Measurements from ENCODE around the gene AGBL5. TPM values are rescaled to one million over a fixed set of nuclear protein-coding genes. Genes with fewer than 3 reads are reported as not detected.
"Not testable (repeated sequence)": the region's sequence is repeated elsewhere in the genome, so short reads cannot be mapped to it uniquely, and the experiment has no call there.

Gene AGBL5
- total RNA-seq, 1 experiment from 2014 or later, result 40.0 TPM

DNA sequence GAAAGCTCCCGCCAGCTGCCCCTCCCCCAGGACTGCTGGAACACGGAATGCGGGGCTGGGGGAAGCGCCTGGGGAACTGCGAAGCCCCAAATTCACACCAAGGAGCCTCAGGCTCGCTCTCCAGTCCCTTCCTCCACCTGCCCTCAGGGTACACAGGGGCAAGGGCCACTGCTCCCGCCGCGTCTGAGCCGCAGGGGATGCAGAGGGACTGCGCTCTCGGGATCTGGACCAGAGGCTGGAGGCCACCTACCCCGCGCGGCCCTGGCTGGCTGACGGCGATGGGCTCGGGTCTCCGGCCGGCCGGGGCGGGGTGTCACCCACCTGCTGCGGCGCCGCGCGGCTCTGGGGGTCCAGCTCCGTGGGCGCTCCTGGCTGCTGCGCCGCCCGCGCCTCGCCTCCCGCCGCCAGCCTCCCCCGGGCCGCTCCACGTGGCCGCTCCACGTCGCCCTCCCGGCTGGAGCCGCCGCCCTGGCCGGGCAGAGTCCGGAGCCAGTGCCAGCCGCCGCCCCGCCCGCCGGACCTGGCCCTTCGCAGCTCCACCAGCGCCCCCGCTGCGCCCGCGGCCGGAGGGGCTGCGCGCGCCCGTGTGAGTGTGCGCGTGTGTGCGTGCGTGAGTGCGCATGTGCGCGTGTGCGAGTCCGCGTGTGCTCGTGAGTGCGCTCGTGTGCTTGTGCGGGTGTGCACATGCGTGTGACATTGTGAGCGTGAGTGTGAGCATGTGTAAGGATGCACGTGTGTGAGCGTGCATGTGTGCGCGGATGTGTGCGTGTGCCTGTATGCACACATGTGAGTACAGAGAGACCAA is 67.3 kb downstream of the AGBL5 start, which contains the start of gene CGREF1:
Gene CGREF1 (minus strand): TSS at position 604 of the 805 bp plus-strand sequence. CDS start 14,762 bp downstream, outside the sequence.
- H3K4me1 ChIP-seq (ENCODE audit: control insufficient read depth in 1 of 2, insufficient read depth in 2 of 2, low read length in 2 of 2), result peaks cover 0 to 17% of the 10 kb centered on the region in 2 experiments; a peak in 3 of 4 replicates
- no peak for DNase-seq (ENCODE audit: low read depth, low spot score)
- H3K9me2 ChIP-seq (ENCODE audit: insufficient read depth), result no peaks in the 10 kb centered on the region
- H3K79me2 ChIP-seq (ENCODE audit: insufficient read depth, low read length), result no peaks in the 10 kb centered on the region
- H3K36me3 ChIP-seq (ENCODE audit: control insufficient read depth in 1 of 2, insufficient read depth in 2 of 2, low read length in 2 of 2), result no peaks in the 10 kb centered on the region
- ChIA-PET RAD21 (ENCODE audit: low non-redundant PET in 1 of 2, low total read pairs in 2 of 2, uncharacterized antibody in 2 of 2, unreplicated experiment in 2 of 2) (no interaction called here), CTCF (no interaction called here), POLR2A (no interaction called here)
- H3K4me2 ChIP-seq (ENCODE audit: low read length), result peak within 1 kb of the TSS; percentile 76
- peak within 1 kb of the TSS; percentile 40 to 53 for H3K4me3 ChIP-seq (replicated peaks in 1 of 2; ENCODE audit: low read depth in 1 of 2, low read length in 2 of 2)
- H4K20me1 ChIP-seq (ENCODE audit: insufficient read depth), result no peaks in the 10 kb centered on the region
- ATAC-seq, result peak; percentile 64
- intact Hi-C loops (cut with micrococcal nuclease), result no loop called here
- no peak for TF ChIP-seq ELF1 (IDR thresholded peaks at IDR 0.05; ENCODE audit: borderline replicate concordance, low read depth)
- TF ChIP-seq, protein P1, sequence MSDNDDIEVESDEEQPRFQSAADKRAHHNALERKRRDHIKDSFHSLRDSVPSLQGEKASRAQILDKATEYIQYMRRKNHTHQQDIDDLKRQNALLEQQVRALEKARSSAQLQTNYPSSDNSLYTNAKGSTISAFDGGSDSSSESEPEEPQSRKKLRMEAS (IDR thresholded peaks at IDR 0.05), result peak; percentile 73
- BruUV-seq (replicated peaks), result no TSS peak
- H3K9me3 ChIP-seq (ENCODE audit: control insufficient read depth in 1 of 2, insufficient read depth in 1 of 2, low read depth in 1 of 2, low read length in 2 of 2), result no peaks in the 10 kb centered on the region
- peak within 1 kb of the TSS; percentile 41; the same call in 1 of the 2 replicates for H3K27ac ChIP-seq (ENCODE audit: low read depth, low read length)
- no peaks in the 10 kb centered on the region for H3K27me3 ChIP-seq (ENCODE audit: insufficient read depth, low read length)
- no peak within 1 kb of the TSS for H2AFZ ChIP-seq (ENCODE audit: low read depth, low read length, poor library complexity, severe bottlenecking)
- H3K9ac ChIP-seq (ENCODE audit: low read length), result peak within 1 kb of the TSS; percentile 56

DNA sequence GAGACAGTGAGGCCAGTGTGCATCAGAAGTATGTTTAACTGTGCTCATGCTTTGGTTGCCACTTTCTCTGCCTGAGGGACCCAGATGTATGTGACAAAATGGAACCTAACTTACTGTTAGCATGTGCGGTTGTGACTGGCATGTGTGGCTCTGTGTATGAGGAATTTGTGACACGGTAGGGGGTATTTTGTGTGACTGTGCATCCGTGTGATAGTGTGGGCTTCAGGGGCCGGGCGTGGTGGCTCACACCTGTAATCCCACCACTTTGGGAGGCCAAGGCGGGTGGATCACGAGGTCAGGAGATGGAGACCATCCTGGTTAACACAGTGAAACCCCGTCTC is 67.8 kb downstream of the AGBL5 start:
- CTCF ChIA-PET; H3K79me2 ChIP-seq (ENCODE audit: insufficient read depth, low read length); intact Hi-C loops (cut with micrococcal nuclease); H3K9me3 ChIP-seq (ENCODE audit: control insufficient read depth in 1 of 2, insufficient read depth in 1 of 2, low read depth in 1 of 2, low read length in 2 of 2); H3K27me3 ChIP-seq (ENCODE audit: insufficient read depth, low read length); POLR2A ChIA-PET; H3K36me3 ChIP-seq (ENCODE audit: control insufficient read depth in 1 of 2, insufficient read depth in 2 of 2, low read length in 2 of 2); H3K27ac ChIP-seq (ENCODE audit: low read depth, low read length); ATAC-seq; RAD21 ChIA-PET (ENCODE audit: low non-redundant PET in 1 of 2, low total read pairs in 2 of 2, uncharacterized antibody in 2 of 2, unreplicated experiment in 2 of 2); H3K9me2 ChIP-seq (ENCODE audit: insufficient read depth); DNase-seq (ENCODE audit: low read depth, low spot score); H4K20me1 ChIP-seq (ENCODE audit: insufficient read depth); H2AFZ ChIP-seq (ENCODE audit: low read depth, low read length, poor library complexity, severe bottlenecking); BruUV-seq (replicated peaks): not testable (repeated sequence)
- peaks cover 0 to 17% of the 10 kb centered on the region in 2 experiments; a peak in 3 of 4 replicates for H3K4me1 ChIP-seq (ENCODE audit: control insufficient read depth in 1 of 2, insufficient read depth in 2 of 2, low read length in 2 of 2)
- peak overlapping the region; percentile 76 for H3K4me2 ChIP-seq (ENCODE audit: low read length)
- H3K4me3 ChIP-seq (replicated peaks in 1 of 2; ENCODE audit: low read depth in 1 of 2, low read length in 2 of 2), result peak overlapping the region in 1 of 2 experiments; percentile 53; a peak in 2 of 4 replicates
- peak overlapping the region; percentile 56 for H3K9ac ChIP-seq (ENCODE audit: low read length)

Other genes with a start within 250 kb of the AGBL5 start
- gene DPYSL5, start 203.5 kb upstream of the AGBL5 start, total RNA-seq (2021; ENCODE audit: unreplicated experiment), result 8.4 TPM
- 12.1 TPM for gene MAPRE3, start 81.0 kb upstream of the AGBL5 start, total RNA-seq (2021; ENCODE audit: unreplicated experiment)
- 69.8 TPM for gene TMEM214, start 18.7 kb upstream of the AGBL5 start, total RNA-seq (2021; ENCODE audit: unreplicated experiment)
- gene OST4, start 20.0 kb downstream of the AGBL5 start, total RNA-seq (2021; ENCODE audit: unreplicated experiment), result 187 TPM
- gene EMILIN1, start 26.9 kb downstream of the AGBL5 start, total RNA-seq (2021; ENCODE audit: unreplicated experiment), result 0.59 TPM
- gene KHK, start 35.1 kb downstream of the AGBL5 start, total RNA-seq (2021; ENCODE audit: unreplicated experiment), result 6.7 TPM
- 4.0 TPM for gene CGREF1, start 67.5 kb downstream of the AGBL5 start, total RNA-seq (2021; ENCODE audit: unreplicated experiment)
- not detected for gene ABHD1, start 72.1 kb downstream of the AGBL5 start, total RNA-seq (2021; ENCODE audit: unreplicated experiment)
- gene PREB, start 83.0 kb downstream of the AGBL5 start, total RNA-seq (2021; ENCODE audit: unreplicated experiment), result 54.2 TPM
- not detected for gene PRR30, start 87.7 kb downstream of the AGBL5 start, total RNA-seq (2021; ENCODE audit: unreplicated experiment)
- gene TCF23, start 97.3 kb downstream of the AGBL5 start, total RNA-seq (2021; ENCODE audit: unreplicated experiment), result not detected
- 93.6 TPM for gene ATRAID, start 160.4 kb downstream of the AGBL5 start, total RNA-seq (2021; ENCODE audit: unreplicated experiment)
- 55.4 TPM for gene SLC5A6, start 160.6 kb downstream of the AGBL5 start, total RNA-seq (2021; ENCODE audit: unreplicated experiment)
- gene CAD, start 165.7 kb downstream of the AGBL5 start, total RNA-seq (2021; ENCODE audit: unreplicated experiment), result 114 TPM
- gene SLC30A3, start 211.4 kb downstream of the AGBL5 start, total RNA-seq (2021; ENCODE audit: unreplicated experiment), result 20.5 TPM
- gene DNAJC5G, start 223.8 kb downstream of the AGBL5 start, total RNA-seq (2021; ENCODE audit: unreplicated experiment), result 2.5 TPM
- 2.0 TPM for gene TRIM54, start 230.8 kb downstream of the AGBL5 start, total RNA-seq (2021; ENCODE audit: unreplicated experiment)

All from HCT116 (cell line).